Measurements from ENCODE around the gene LIPC.

Gene LIPC

GRCh38 chr15:58604455-58604923 lies 172.7 kb downstream of the LIPC start:
- peak; percentile 22 to 78 for DNase-seq (ENCODE audit: low read depth in 1 of 2, low spot score in 1 of 2)
- peak; percentile 69; the same call in 1 of the 2 replicates for TF ChIP-seq JUND (IDR thresholded peaks at IDR 0.05; ENCODE audit: low read depth)
- in situ Hi-C loops (cut with HindIII; ENCODE audit: low pct_unique_long_range_greater_than_20kb, low sequenced_read_pairs) = no loop called here

GRCh38 chr15:58605931-58606530 lies 174.2 kb downstream of the LIPC start:
- no peak for DNase-seq (ENCODE audit: low read depth in 1 of 2, low spot score in 1 of 2)
- in situ Hi-C loops (cut with HindIII; ENCODE audit: low pct_unique_long_range_greater_than_20kb, low sequenced_read_pairs) = no loop called here
- TF ChIP-seq JUND (IDR thresholded peaks at IDR 0.05; ENCODE audit: low read depth) = no peak

GRCh38 chr15:58606577-58607080 lies 174.8 kb downstream of the LIPC start:
- no peak for TF ChIP-seq JUND (IDR thresholded peaks at IDR 0.05; ENCODE audit: low read depth)
- DNase-seq (ENCODE audit: low read depth in 1 of 2, low spot score in 1 of 2) = peak in 1 of 2 experiments; percentile 26

GRCh38 chr15:58608129-58608590 lies 176.4 kb downstream of the LIPC start:
- DNase-seq (ENCODE audit: low read depth in 1 of 2, low spot score in 1 of 2) = no peak
- no peak for TF ChIP-seq JUND (IDR thresholded peaks at IDR 0.05; ENCODE audit: low read depth)
- in situ Hi-C loops (cut with HindIII; ENCODE audit: low pct_unique_long_range_greater_than_20kb, low sequenced_read_pairs) = no loop called here

More at GRCh38 chr15:58606577-58607080, 174.8 kb downstream of the LIPC start:
- in situ Hi-C loops (cut with HindIII; ENCODE audit: low pct_unique_long_range_greater_than_20kb, low sequenced_read_pairs) = no loop called here

- TF ChIP-seq JUND (IDR thresholded peaks at IDR 0.05; ENCODE audit: low read depth) = no peak
- DNase-seq (ENCODE audit: low read depth in 1 of 2, low spot score in 1 of 2) = no peak
- in situ Hi-C loops (cut with HindIII; ENCODE audit: low pct_unique_long_range_greater_than_20kb, low sequenced_read_pairs) = no loop called here
Measured at GRCh38 chr15:58608711-58609110, 176.9 kb downstream of the LIPC start.

- no peak for TF ChIP-seq JUND (IDR thresholded peaks at IDR 0.05; ENCODE audit: low read depth)
- no peak for DNase-seq (ENCODE audit: low read depth in 1 of 2, low spot score in 1 of 2)
- in situ Hi-C loops (cut with HindIII; ENCODE audit: low pct_unique_long_range_greater_than_20kb, low sequenced_read_pairs) = no loop called here
Measured at GRCh38 chr15:58611731-58612676, 180.2 kb downstream of the LIPC start.

- no peak for DNase-seq (ENCODE audit: low read depth in 1 of 2, low spot score in 1 of 2)
- TF ChIP-seq JUND (IDR thresholded peaks at IDR 0.05; ENCODE audit: low read depth) = no peak
- in situ Hi-C loops (cut with HindIII; ENCODE audit: low pct_unique_long_range_greater_than_20kb, low sequenced_read_pairs) = no loop called here
Measured at GRCh38 chr15:58616171-58616570, 184.4 kb downstream of the LIPC start.

Data from T47D (cell line).